ENCODE data around the gene CASQ2. TPM values are rescaled to one million over a fixed set of nuclear protein-coding genes. Genes with fewer than 3 reads are reported as not detected.

Gene CASQ2
- total RNA-seq, 1 donor from 2014 or later: not detected

GRCh38 chr1:115748401-115749150 lies 19.9 kb downstream of the CASQ2 start:
- no peak for TF ChIP-seq CTCF (conservative IDR thresholded peaks at IDR 0.05)
- Mint-ChIP-seq H3K9me3 (peaks cover 6% of the 10 kb centered on the region), H3K27ac (peak overlapping the region; percentile 20), H3K36me3 (no peaks in the 10 kb centered on the region), H3K27me3 (peaks cover 3% of the 10 kb centered on the region), H3K4me3 (no peak overlapping the region), H3K4me1 (ENCODE audit: unreplicated experiment) (peaks cover 9% of the 10 kb centered on the region)
- DNase-seq (ENCODE audit: extremely low spot score, unreplicated experiment): no peak

GRCh38 chr1:115746021-115746690 lies 22.4 kb downstream of the CASQ2 start:
- Mint-ChIP-seq H3K4me1 (ENCODE audit: unreplicated experiment) (peaks cover 4% of the 10 kb centered on the region), H3K27me3 (no peaks in the 10 kb centered on the region), H3K9me3 (peaks cover 6% of the 10 kb centered on the region), H3K36me3 (no peaks in the 10 kb centered on the region), H3K27ac (no peak overlapping the region), H3K4me3 (no peak overlapping the region)
- DNase-seq (ENCODE audit: extremely low spot score, unreplicated experiment): no peak
- TF ChIP-seq CTCF (conservative IDR thresholded peaks at IDR 0.05): no peak

GRCh38 chr1:115744646-115745275 lies 23.8 kb downstream of the CASQ2 start:
- Mint-ChIP-seq H3K27me3 (no peaks in the 10 kb centered on the region), H3K36me3 (no peaks in the 10 kb centered on the region), H3K4me3 (no peak overlapping the region), H3K4me1 (ENCODE audit: unreplicated experiment) (peaks cover 4% of the 10 kb centered on the region), H3K9me3 (peaks cover 6% of the 10 kb centered on the region), H3K27ac (no peak overlapping the region)
- TF ChIP-seq CTCF (conservative IDR thresholded peaks at IDR 0.05): no peak
- DNase-seq (ENCODE audit: extremely low spot score, unreplicated experiment): no peak

- Mint-ChIP-seq H3K27me3 (peaks cover 3% of the 10 kb centered on the region), H3K27ac (no peak overlapping the region), H3K4me1 (ENCODE audit: unreplicated experiment) (no peaks in the 10 kb centered on the region), H3K36me3 (no peaks in the 10 kb centered on the region), H3K9me3 (no peaks in the 10 kb centered on the region), H3K4me3 (no peak overlapping the region)
- no peak for DNase-seq (ENCODE audit: extremely low spot score, unreplicated experiment)
- TF ChIP-seq CTCF (conservative IDR thresholded peaks at IDR 0.05): no peak
These were observed 27.7 kb downstream of the CASQ2 start for GRCh38 chr1:115740811-115741210.

- no peak overlapping the region for H3K4me3 Mint-ChIP-seq
- H3K36me3 Mint-ChIP-seq: no peaks in the 10 kb centered on the region
These were observed 36.2 kb downstream of the CASQ2 start for GRCh38 chr1:115732316-115732715.

More at GRCh38 chr1:115732316-115732715, 36.2 kb downstream of the CASQ2 start:
- Mint-ChIP-seq H3K27ac (no peak overlapping the region), H3K9me3 (no peaks in the 10 kb centered on the region), H3K4me1 (ENCODE audit: unreplicated experiment) (peaks cover 13% of the 10 kb centered on the region), H3K27me3 (no peaks in the 10 kb centered on the region)
- TF ChIP-seq CTCF (conservative IDR thresholded peaks at IDR 0.05): no peak
- DNase-seq (ENCODE audit: extremely low spot score, unreplicated experiment): no peak

Data from type B pancreatic cell (in vitro differentiated cells).